Nephron (organoid): ENCODE results near the gene FAIM2.
A peak's percentile ranks its signal among the peaks of the same experiment; 100 is the strongest.

Source experiments
- H3K27ac Mint-ChIP-seq, 3 experiments: 2 replicates each; pipeline ENCODE4 v1.8.0; 2020; ENCODE audit warnings: mixed read lengths in 3 of 3, mild to moderate bottlenecking in 2 of 3, moderate library complexity in 1 of 3
- H3K27me3 Mint-ChIP-seq: 2 replicates; pipeline ENCODE4 v1.8.0; 2021; ENCODE audit warnings: low read depth, mild to moderate bottlenecking, moderate library complexity, mixed read lengths
- H3K36me3 Mint-ChIP-seq: 2 replicates; pipeline ENCODE4 v1.8.0; 2020; ENCODE audit warnings: low read depth, mixed read lengths
- H3K4me1 Mint-ChIP-seq: 2 replicates; pipeline ENCODE4 v1.8.0; 2020; ENCODE audit warnings: mixed read lengths
- H3K4me3 Mint-ChIP-seq, 3 experiments: 2 replicates each; pipeline ENCODE4 v1.8.0; 2020; ENCODE audit warnings: mild to moderate bottlenecking in 3 of 3, mixed read lengths in 3 of 3, moderate library complexity in 2 of 3
- H3K9me3 Mint-ChIP-seq: 2 replicates; pipeline ENCODE4 v1.8.0; 2020; ENCODE audit warnings: mixed read lengths
- CTCF ChIP-seq, 3 experiments: fragments of 200-600 bp; sonication (generic); IDR thresholded peaks; one replicate each; pipeline ENCODE4 v1.5.0; 2021; ENCODE audit warnings: antibody characterized with exemption in 3 of 3; ENCODE audit not compliant: unreplicated experiment in 3 of 3

Gene FAIM2

GRCh38 chr12:49887091-49887490 is 16.6 kb downstream of the FAIM2 start:
- peaks cover 10% of the 10 kb centered on the region for H3K4me1 Mint-ChIP-seq
- no peaks in the 10 kb centered on the region for H3K36me3 Mint-ChIP-seq
- H3K27me3 Mint-ChIP-seq = peaks cover 35% of the 10 kb centered on the region
- H3K27ac Mint-ChIP-seq = no peak overlapping the region
- no peaks in the 10 kb centered on the region for H3K9me3 Mint-ChIP-seq
- no peak overlapping the region for H3K4me3 Mint-ChIP-seq
- no peak for TF ChIP-seq CTCF (IDR thresholded peaks at IDR 0.05; ENCODE audit: unreplicated experiment in 3 of 3)

GRCh38 chr12:49885663-49886461 is 17.8 kb downstream of the FAIM2 start:
- H3K4me3 Mint-ChIP-seq = no peak overlapping the region
- no peaks in the 10 kb centered on the region for H3K36me3 Mint-ChIP-seq
- H3K27me3 Mint-ChIP-seq = peaks cover 34% of the 10 kb centered on the region
- peaks cover 9% of the 10 kb centered on the region for H3K4me1 Mint-ChIP-seq
- TF ChIP-seq CTCF (IDR thresholded peaks at IDR 0.05; ENCODE audit: unreplicated experiment in 3 of 3) = no peak
- peak overlapping the region in 1 of 3 experiments; percentile 37 for H3K27ac Mint-ChIP-seq
- H3K9me3 Mint-ChIP-seq = no peaks in the 10 kb centered on the region

- no peak for TF ChIP-seq CTCF (IDR thresholded peaks at IDR 0.05; ENCODE audit: unreplicated experiment in 3 of 3)
- Mint-ChIP-seq H3K9me3 (no peaks in the 10 kb centered on the region), H3K4me3 (no peak overlapping the region), H3K27me3 (peaks cover 40% of the 10 kb centered on the region), H3K27ac (no peak overlapping the region), H3K36me3 (no peaks in the 10 kb centered on the region), H3K4me1 (peaks cover 9% of the 10 kb centered on the region)
Measured at GRCh38 chr12:49885118-49885517, 18.6 kb downstream of the FAIM2 start.

- Mint-ChIP-seq H3K36me3 (peaks cover 2% of the 10 kb centered on the region), H3K4me3 (no peak overlapping the region), H3K27me3 (peaks cover 54% of the 10 kb centered on the region), H3K27ac (no peak overlapping the region), H3K4me1 (peaks cover 9% of the 10 kb centered on the region), H3K9me3 (peaks cover 1% of the 10 kb centered on the region)
- TF ChIP-seq CTCF (IDR thresholded peaks at IDR 0.05; ENCODE audit: unreplicated experiment in 3 of 3) = no peak
Measured at GRCh38 chr12:49882851-49883464, 20.7 kb downstream of the FAIM2 start.

GRCh38 chr12:49882248-49882850 is 21.4 kb downstream of the FAIM2 start:
- peaks cover 4% of the 10 kb centered on the region for H3K9me3 Mint-ChIP-seq
- no peak for TF ChIP-seq CTCF (IDR thresholded peaks at IDR 0.05; ENCODE audit: unreplicated experiment in 3 of 3)
- no peak overlapping the region for H3K27ac Mint-ChIP-seq
- no peak overlapping the region for H3K4me3 Mint-ChIP-seq
- peaks cover 4% of the 10 kb centered on the region for H3K36me3 Mint-ChIP-seq
- peaks cover 9% of the 10 kb centered on the region for H3K4me1 Mint-ChIP-seq
- peaks cover 57% of the 10 kb centered on the region for H3K27me3 Mint-ChIP-seq
